ENCODE results near the gene ALDH1A2. TPM values are rescaled to one million over a fixed set of nuclear protein-coding genes. Genes with fewer than 3 reads are reported as not detected.

ALDH1A2 gene
- total RNA-seq, 1 experiment from 2014 or later: 0.99 TPM

GRCh38 chr15:57947781-57948180 is 117.7 kb downstream of the ALDH1A2 start:
- Histone ChIP-seq H3K9me3 (no peaks in the 10 kb centered on the region), H3K27me3 (no peaks in the 10 kb centered on the region)
- no peak for DNase-seq

GRCh38 chr15:57947282-57947681 is 118.2 kb downstream of the ALDH1A2 start:
- no peak for DNase-seq
- H3K36me3 ChIP-seq: no peaks in the 10 kb centered on the region
- no peaks in the 10 kb centered on the region for H3K27me3 ChIP-seq
- no peaks in the 10 kb centered on the region for H3K9me3 ChIP-seq
- no peak overlapping the region for H3K4me3 ChIP-seq

More at GRCh38 chr15:57947781-57948180, 117.7 kb downstream of the ALDH1A2 start:
- no peaks in the 10 kb centered on the region for H3K36me3 ChIP-seq
- no peak overlapping the region for H3K4me3 ChIP-seq

DNA sequence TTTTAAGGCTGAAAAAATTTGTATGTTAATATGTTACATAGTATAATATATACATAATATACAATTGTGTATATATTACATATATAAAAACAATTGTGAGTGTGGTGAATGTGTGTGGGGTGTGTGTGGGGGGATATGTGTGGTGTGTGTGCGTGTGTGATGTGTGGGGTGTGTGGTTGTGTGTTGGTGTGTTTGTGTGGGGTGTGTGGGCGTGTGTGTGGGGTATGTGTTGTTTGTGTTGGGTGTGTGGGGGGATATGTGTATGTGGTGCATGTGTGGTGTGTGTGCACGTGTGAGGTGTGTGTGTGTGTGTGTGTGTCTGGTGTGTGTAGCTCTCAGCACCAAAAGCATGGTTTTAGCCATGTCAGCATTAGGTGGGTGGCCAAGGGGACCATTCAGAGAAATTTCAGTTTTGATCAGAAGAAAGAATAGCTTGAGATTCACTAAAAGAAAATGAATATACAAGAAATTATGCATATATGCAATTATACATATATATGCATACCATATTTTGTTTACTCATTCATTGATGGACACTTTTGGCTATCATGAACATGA is 118.9 kb downstream of the ALDH1A2 start:
- no peak overlapping the region for H3K4me3 ChIP-seq
- H3K27me3 ChIP-seq: no peaks in the 10 kb centered on the region
- no peaks in the 10 kb centered on the region for H3K36me3 ChIP-seq
- no peak for DNase-seq
- H3K9me3 ChIP-seq: no peaks in the 10 kb centered on the region

GRCh38 chr15:57945616-57946015 is 119.9 kb downstream of the ALDH1A2 start:
- no peak for DNase-seq
- H3K36me3 ChIP-seq: no peaks in the 10 kb centered on the region
- no peaks in the 10 kb centered on the region for H3K27me3 ChIP-seq
- H3K9me3 ChIP-seq: no peaks in the 10 kb centered on the region
- no peak overlapping the region for H3K4me3 ChIP-seq

GRCh38 chr15:57943754-57944420 is 121.6 kb downstream of the ALDH1A2 start:
- no peak overlapping the region for H3K4me3 ChIP-seq
- no peaks in the 10 kb centered on the region for H3K9me3 ChIP-seq
- H3K36me3 ChIP-seq: no peaks in the 10 kb centered on the region
- H3K27me3 ChIP-seq: no peaks in the 10 kb centered on the region
- no peak for DNase-seq

- no peak overlapping the region for H3K4me3 ChIP-seq
- no peaks in the 10 kb centered on the region for H3K36me3 ChIP-seq
- DNase-seq: no peak
- H3K9me3 ChIP-seq: no peaks in the 10 kb centered on the region
- no peaks in the 10 kb centered on the region for H3K27me3 ChIP-seq
Observed at GRCh38 chr15:57943171-57943570, 122.3 kb downstream of the ALDH1A2 start.

DNA sequence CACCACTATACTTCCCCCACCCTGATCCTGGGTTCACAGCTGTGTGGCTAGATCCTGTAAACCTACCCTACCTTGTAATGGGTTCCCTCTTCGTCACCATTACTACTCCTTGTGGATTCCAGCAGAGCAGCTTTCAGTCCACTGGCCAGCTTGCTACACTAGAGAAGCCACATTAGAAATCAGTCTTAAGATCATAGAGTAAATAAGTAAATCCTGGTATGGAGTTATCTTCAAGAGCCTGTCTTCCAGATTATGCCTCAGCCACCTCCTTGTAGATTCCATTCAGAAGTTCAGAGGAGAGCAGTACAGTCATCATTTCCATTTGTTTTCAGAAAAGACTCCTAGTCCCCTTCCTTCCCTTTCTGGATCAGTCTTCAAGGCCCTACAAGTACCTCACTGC is 123.7 kb downstream of the ALDH1A2 start:
- Histone ChIP-seq H3K4me3 (no peak overlapping the region), H3K36me3 (no peaks in the 10 kb centered on the region)
- no peak for DNase-seq

DNA sequence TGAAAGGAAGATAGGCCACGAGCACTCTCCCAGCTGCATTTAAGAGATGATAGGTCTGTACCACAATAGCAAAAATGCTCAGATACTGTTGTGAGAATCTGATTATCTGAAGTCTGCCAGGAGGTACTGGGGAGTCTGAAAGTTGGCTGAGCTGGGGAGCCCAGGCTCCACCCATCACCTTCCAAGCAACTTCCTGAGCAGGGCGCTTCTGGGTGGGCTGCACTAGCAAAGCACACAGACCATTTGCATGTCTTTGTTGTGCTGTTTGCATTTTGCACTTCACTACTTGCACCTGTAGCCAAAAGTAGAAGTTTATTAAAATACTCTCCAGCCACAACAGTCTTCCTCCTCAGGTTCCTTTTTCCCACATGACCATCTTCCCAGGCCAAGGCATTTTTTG is 133.2 kb downstream of the ALDH1A2 start:
- no peak overlapping the region for H3K4me3 ChIP-seq
- H3K36me3 ChIP-seq: no peaks in the 10 kb centered on the region
- 0 out of 2 replicates have a peak, but pooled peaks cover 2% of the 10 kb centered on the region for H3K9me3 ChIP-seq
- no peak for DNase-seq
- peaks cover 2% of the 10 kb centered on the region; the same call in 1 of the 2 replicates for H3K27me3 ChIP-seq

More for the DNA sequence above, 123.7 kb downstream of the ALDH1A2 start:
- no peaks in the 10 kb centered on the region; the same call in 1 of the 2 replicates for H3K27me3 ChIP-seq
- 0 out of 2 replicates have a peak, but pooled peaks cover 2% of the 10 kb centered on the region for H3K9me3 ChIP-seq

- no peak for DNase-seq
- H3K4me3 ChIP-seq: no peak overlapping the region
Observed at GRCh38 chr15:57931570-57931969, 133.9 kb downstream of the ALDH1A2 start.

GRCh38 chr15:57927091-57927631 is 138.3 kb downstream of the ALDH1A2 start:
- Histone ChIP-seq H3K9me3 (no peaks in the 10 kb centered on the region), H3K36me3 (no peaks in the 10 kb centered on the region), H3K4me3 (no peak overlapping the region), H3K27me3 (no peaks in the 10 kb centered on the region)
- DNase-seq: no peak

More at GRCh38 chr15:57931570-57931969, 133.9 kb downstream of the ALDH1A2 start:
- no peaks in the 10 kb centered on the region for H3K9me3 ChIP-seq
- no peaks in the 10 kb centered on the region for H3K36me3 ChIP-seq
- 0 out of 2 replicates have a peak, but pooled peaks cover 2% of the 10 kb centered on the region for H3K27me3 ChIP-seq

DNA sequence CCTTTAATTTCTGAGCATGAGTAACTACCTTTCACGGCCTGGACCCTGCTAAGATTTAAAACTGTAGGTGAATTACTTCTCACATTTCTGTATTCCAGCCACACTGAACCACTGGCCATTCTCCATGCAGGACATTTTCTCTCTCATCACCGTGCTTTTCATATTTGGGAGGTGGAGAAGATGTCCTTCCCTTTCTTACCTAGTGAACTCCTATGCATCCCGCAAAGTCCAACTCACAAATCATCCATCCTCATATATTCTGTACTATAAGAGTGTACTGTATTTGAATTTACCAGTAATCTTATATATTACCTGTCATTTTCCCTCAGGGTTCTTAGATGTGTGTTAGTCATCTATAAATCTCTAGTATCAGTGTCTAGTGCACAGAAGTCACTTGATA is 139.9 kb downstream of the ALDH1A2 start:
- H3K36me3 ChIP-seq: no peaks in the 10 kb centered on the region
- no peaks in the 10 kb centered on the region for H3K27me3 ChIP-seq
- no peak for DNase-seq
- H3K4me3 ChIP-seq: no peak overlapping the region
- H3K9me3 ChIP-seq: no peaks in the 10 kb centered on the region

GRCh38 chr15:57924598-57924997 is 140.9 kb downstream of the ALDH1A2 start:
- no peaks in the 10 kb centered on the region for H3K27me3 ChIP-seq
- no peak for DNase-seq
- no peaks in the 10 kb centered on the region for H3K9me3 ChIP-seq
- no peaks in the 10 kb centered on the region for H3K36me3 ChIP-seq
- H3K4me3 ChIP-seq: no peak overlapping the region

GRCh38 chr15:57923750-57924149 is 141.8 kb downstream of the ALDH1A2 start:
- Histone ChIP-seq H3K4me3 (no peak overlapping the region), H3K9me3 (no peaks in the 10 kb centered on the region), H3K27me3 (no peaks in the 10 kb centered on the region), H3K36me3 (no peaks in the 10 kb centered on the region)
- DNase-seq: peak; percentile 51

GRCh38 chr15:57923306-57923705 is 142.2 kb downstream of the ALDH1A2 start:
- Histone ChIP-seq H3K4me3 (no peak overlapping the region), H3K27me3 (no peaks in the 10 kb centered on the region), H3K9me3 (no peaks in the 10 kb centered on the region), H3K36me3 (no peaks in the 10 kb centered on the region)
- no peak for DNase-seq

DNA sequence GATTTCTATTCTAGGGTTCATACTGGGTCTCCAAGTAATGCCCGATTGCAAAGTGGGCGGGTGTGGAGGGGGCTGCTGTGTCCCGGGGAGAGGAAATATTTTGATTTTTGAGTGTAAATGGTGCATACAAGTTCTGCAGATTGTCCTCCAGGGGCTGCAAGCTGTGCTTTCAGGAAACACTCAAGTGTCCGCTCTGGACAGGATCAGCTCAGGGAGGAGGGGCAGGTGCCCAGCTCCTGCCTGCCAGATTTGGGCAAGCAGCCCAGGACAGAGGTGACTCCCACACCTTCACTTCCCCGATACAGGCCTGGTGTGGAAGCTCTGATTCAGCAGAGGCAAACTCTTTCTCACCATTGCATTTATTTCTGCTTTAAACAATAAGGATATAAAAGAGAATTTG is 142.7 kb downstream of the ALDH1A2 start:
- no peak overlapping the region for H3K4me3 ChIP-seq
- no peaks in the 10 kb centered on the region for H3K36me3 ChIP-seq
- DNase-seq: no peak
- no peaks in the 10 kb centered on the region for H3K9me3 ChIP-seq
- no peaks in the 10 kb centered on the region for H3K27me3 ChIP-seq

DNA sequence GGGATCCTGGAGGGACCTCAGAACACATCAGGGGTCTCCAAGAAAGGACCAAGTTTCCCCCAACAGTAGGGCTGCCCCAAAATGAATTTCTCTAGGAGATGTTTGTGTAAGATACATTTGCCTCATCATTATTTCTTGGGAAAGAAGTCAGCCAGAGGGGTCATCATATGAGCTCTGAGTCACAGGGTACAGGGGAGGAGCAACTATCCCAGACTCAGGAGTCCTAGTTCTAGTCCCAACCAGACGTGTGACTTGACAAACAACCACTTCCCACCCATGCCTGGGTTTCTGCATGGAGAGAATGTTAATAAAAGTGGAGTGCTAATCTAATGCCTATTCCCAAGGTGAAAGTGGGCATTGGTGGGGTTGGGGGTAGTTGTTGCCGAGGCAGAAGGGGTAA is 144.1 kb downstream of the ALDH1A2 start:
- H3K4me3 ChIP-seq: no peak overlapping the region
- DNase-seq: no peak
- H3K27me3 ChIP-seq: no peaks in the 10 kb centered on the region

DNA sequence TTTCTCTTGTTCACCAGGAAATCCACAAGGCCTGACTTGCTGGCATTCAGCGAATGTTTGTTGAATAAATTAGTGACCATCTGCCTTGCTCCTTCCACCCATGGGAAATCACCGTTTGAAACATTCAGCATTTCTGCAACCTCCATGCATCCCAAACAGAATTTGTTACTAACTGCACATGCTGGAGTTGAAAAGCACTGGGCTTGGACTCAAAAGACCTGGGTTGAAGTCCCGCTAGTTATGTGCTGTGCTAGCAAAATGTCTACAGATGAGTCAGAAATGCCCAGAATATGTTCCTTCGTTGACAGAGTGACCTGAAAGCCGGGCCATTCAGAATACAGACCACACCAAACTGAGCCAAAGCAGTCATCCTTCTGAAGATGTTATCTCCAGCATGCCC is 144.6 kb downstream of the ALDH1A2 start:
- no peaks in the 10 kb centered on the region for H3K27me3 ChIP-seq
- no peak for DNase-seq
- no peaks in the 10 kb centered on the region for H3K9me3 ChIP-seq
- H3K4me3 ChIP-seq: no peak overlapping the region
- no peaks in the 10 kb centered on the region for H3K36me3 ChIP-seq

More for the DNA sequence above, 144.1 kb downstream of the ALDH1A2 start:
- Histone ChIP-seq H3K9me3 (no peaks in the 10 kb centered on the region), H3K36me3 (no peaks in the 10 kb centered on the region)

GRCh38 chr15:57919754-57920153 is 145.8 kb downstream of the ALDH1A2 start:
- Histone ChIP-seq H3K36me3 (no peaks in the 10 kb centered on the region), H3K4me3 (no peak overlapping the region), H3K9me3 (no peaks in the 10 kb centered on the region), H3K27me3 (no peaks in the 10 kb centered on the region)
- no peak for DNase-seq
